ENCODE measurements around the gene RNF41.

RNF41 gene

GRCh38 chr12:56242986-56243385 is 21.3 kb upstream of the RNF41 start:
- no peak for DNase-seq

GRCh38 chr12:56241424-56242303 is 19.9 kb upstream of the RNF41 start:
- no peak for DNase-seq

GRCh38 chr12:56237552-56237951 is 15.8 kb upstream of the RNF41 start:
- DNase-seq = no peak

GRCh38 chr12:56236985-56237384 is 15.3 kb upstream of the RNF41 start:
- DNase-seq = no peak

GRCh38 chr12:56236091-56236490 is 14.4 kb upstream of the RNF41 start:
- DNase-seq = no peak

- DNase-seq = no peak
Observed at GRCh38 chr12:56234746-56235436, 13.2 kb upstream of the RNF41 start.

GRCh38 chr12:56231184-56231582 is 9.5 kb upstream of the RNF41 start:
- DNase-seq = no peak

- DNase-seq = no peak
Observed at GRCh38 chr12:56230432-56231183, 8.9 kb upstream of the RNF41 start.

- DNase-seq = no peak
Observed at GRCh38 chr12:56229916-56230431, 8.3 kb upstream of the RNF41 start, which contains the start of gene SLC39A5. SLC39A5 (plus strand) TSS chr12:56230051; CDS start chr12:56231275, 1,224 bp downstream.

GRCh38 chr12:56229082-56229481 is 7.4 kb upstream of the RNF41 start:
- no peak for DNase-seq

- no peak for DNase-seq
Observed at GRCh38 chr12:56224954-56225353, 3.2 kb upstream of the RNF41 start.

- peak; percentile 87 to 89 for DNase-seq
Observed at GRCh38 chr12:56224102-56224701, 2.5 kb upstream of the RNF41 start, which contains the start of gene NABP2. NABP2 (plus strand) TSS chr12:56224342; CDS start chr12:56224857, 515 bp downstream.

- DNase-seq = no peak
Observed at GRCh38 chr12:56223571-56224101, 1.9 kb upstream of the RNF41 start.

- no peak for DNase-seq
Observed at GRCh38 chr12:56222531-56222895, 791 bp upstream of the RNF41 start.

GRCh38 chr12:56221232-56221756 is 428 bp downstream of the RNF41 start:
- DNase-seq = no peak

GRCh38 chr12:56220611-56221231 is 1.0 kb downstream of the RNF41 start:
- DNase-seq = no peak

- no peak for DNase-seq
Observed at GRCh38 chr12:56219840-56220239, 1.9 kb downstream of the RNF41 start.

- no peak for DNase-seq
Observed at GRCh38 chr12:56216461-56216860, 5.3 kb downstream of the RNF41 start.

- DNase-seq = no peak
Observed at GRCh38 chr12:56213878-56214277, 7.8 kb downstream of the RNF41 start.

GRCh38 chr12:56212361-56212760 is 9.4 kb downstream of the RNF41 start:
- DNase-seq = no peak

- no peak for DNase-seq
Observed at GRCh38 chr12:56208006-56208405, 13.7 kb downstream of the RNF41 start.
